ENCODE data around the gene FGR. TPM values are rescaled to one million over a fixed set of nuclear protein-coding genes. Genes with fewer than 3 reads are reported as not detected.

Gene FGR
- polyA plus RNA-seq, 1 experiment, result not detected

GRCh38 chr1:27567971-27568299 is 67.0 kb downstream of the FGR start:
- no peak overlapping the region; the same call in 1 of the 2 replicates for H3K4me3 ChIP-seq (ENCODE audit: low read depth, low read length)
- ChIA-PET CTCF (interaction anchor here (0.6 to 7.0 kb wide), 16 partner anchors 9 to 173 kb away, joined by 3 to 54 read pairs (median 5); partner anchors contain the start of genes AHDC1 and WASF2), POLR2A (no interaction called here)
- TF ChIP-seq, protein P1, sequence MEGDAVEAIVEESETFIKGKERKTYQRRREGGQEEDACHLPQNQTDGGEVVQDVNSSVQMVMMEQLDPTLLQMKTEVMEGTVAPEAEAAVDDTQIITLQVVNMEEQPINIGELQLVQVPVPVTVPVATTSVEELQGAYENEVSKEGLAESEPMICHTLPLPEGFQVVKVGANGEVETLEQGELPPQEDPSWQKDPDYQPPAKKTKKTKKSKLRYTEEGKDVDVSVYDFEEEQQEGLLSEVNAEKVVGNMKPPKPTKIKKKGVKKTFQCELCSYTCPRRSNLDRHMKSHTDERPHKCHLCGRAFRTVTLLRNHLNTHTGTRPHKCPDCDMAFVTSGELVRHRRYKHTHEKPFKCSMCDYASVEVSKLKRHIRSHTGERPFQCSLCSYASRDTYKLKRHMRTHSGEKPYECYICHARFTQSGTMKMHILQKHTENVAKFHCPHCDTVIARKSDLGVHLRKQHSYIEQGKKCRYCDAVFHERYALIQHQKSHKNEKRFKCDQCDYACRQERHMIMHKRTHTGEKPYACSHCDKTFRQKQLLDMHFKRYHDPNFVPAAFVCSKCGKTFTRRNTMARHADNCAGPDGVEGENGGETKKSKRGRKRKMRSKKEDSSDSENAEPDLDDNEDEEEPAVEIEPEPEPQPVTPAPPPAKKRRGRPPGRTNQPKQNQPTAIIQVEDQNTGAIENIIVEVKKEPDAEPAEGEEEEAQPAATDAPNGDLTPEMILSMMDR (IDR thresholded peaks at IDR 0.05; ENCODE audit: insufficient read depth, low read depth, low read length), result no peak
- H3K27me3 ChIP-seq (ENCODE audit: control insufficient read depth, insufficient read depth, low read length), result no peaks in the 10 kb centered on the region
- no peak for DNase-seq (ENCODE audit: low read depth)
- H3K36me3 ChIP-seq (ENCODE audit: control insufficient read depth, insufficient read depth, low read length), result no peaks in the 10 kb centered on the region; the same call in 1 of the 2 replicates

DNA sequence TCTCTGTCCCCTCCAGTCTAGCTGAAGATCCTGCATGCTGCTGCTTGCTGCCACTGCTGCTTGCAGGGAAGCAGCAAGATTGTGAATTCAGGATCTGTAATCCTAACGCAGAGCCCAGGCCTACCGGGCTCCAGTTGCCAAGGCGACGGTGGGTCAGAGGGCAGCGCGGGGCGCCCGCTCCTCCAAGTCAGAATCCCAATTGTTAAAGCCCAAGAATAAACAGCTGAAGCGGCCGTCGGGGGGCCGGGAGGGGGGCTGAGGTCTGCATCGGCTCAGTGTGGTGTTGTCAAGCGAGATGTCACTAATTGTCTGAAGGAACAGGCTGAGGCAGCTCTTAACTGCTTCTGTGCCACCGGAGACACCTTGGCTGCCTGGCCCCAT is 67.8 kb downstream of the FGR start:
- TF ChIP-seq, protein P1 (IDR thresholded peaks at IDR 0.05; ENCODE audit: insufficient read depth, low read depth, low read length), result no peak
- ChIA-PET CTCF (interaction anchor here (1.1 to 7.0 kb wide), 8 partner anchors 10 to 267 kb away, joined by 4 to 54 read pairs (median 9); partner anchors contain the start of gene AHDC1), POLR2A (no interaction called here)
- DNase-seq (ENCODE audit: low read depth), result no peak
- Histone ChIP-seq H3K36me3 (ENCODE audit: control insufficient read depth, insufficient read depth, low read length) (no peaks in the 10 kb centered on the region; the same call in 1 of the 2 replicates), H3K4me3 (ENCODE audit: low read depth, low read length) (no peak overlapping the region), H3K27me3 (ENCODE audit: control insufficient read depth, insufficient read depth, low read length) (no peaks in the 10 kb centered on the region)

- H3K36me3 ChIP-seq (ENCODE audit: control insufficient read depth, insufficient read depth, low read length), result no peaks in the 10 kb centered on the region; the same call in 1 of the 2 replicates
- TF ChIP-seq, protein P1 (IDR thresholded peaks at IDR 0.05; ENCODE audit: insufficient read depth, low read depth, low read length), result no peak
- DNase-seq (ENCODE audit: low read depth), result no peak
- POLR2A ChIA-PET, result no interaction called here
- no peaks in the 10 kb centered on the region for H3K27me3 ChIP-seq (ENCODE audit: control insufficient read depth, insufficient read depth, low read length)
- CTCF ChIA-PET, result interaction anchor here (0.6 to 7.0 kb wide), 8 partner anchors 10 to 523 kb away, joined by 3 to 54 read pairs (median 6); partner anchors contain the start of gene AHDC1
- no peak overlapping the region for H3K4me3 ChIP-seq (ENCODE audit: low read depth, low read length)
Observed at GRCh38 chr1:27566462-27567145, 68.4 kb downstream of the FGR start.

DNA sequence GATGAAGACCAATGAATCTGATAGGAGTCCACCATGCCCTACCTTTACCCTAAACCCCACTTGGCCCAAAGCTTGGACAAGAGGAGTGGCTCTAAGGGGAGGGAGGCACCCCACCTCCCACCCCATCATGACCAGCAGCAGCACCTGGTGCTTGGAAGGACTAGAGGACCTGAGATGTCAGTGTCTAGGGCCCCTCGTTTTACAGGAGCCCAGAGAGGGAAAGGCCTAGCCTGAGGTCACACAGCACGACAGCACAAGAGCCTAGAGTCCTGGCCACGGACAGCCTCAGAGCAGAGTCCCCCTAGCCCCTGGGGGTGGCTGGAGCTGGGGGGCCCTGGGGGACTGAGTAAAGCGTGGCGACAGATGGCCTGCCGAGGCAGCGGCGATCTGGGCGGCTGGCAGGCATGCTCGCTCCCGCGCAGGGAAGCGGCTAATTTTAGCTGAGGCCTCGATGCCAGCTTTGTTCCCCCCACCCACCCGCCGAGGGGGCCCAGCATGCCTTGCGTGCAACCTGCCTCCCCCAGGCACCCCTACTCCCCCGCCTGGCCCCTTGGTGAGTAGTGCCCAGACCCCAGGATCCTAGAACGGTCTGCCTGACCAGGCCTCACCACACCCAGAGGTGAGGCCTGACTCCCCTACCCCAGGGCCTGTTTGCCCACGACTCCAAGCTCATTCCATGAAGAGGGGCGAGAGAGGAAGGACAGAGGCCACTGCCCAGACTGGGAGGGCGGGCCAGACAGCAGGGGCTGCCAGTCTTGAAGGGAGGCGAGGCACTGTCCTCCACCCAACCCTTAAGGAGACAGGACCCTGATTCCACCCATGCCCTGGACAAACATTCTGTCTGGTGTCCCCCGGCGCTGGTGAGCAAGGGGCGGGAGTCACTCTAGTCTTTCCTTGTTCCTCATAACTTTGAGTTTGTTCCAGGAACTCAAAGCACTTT is 70.0 kb downstream of the FGR start:
- CTCF ChIA-PET, result interaction anchor here (0.9 to 7.0 kb wide), 10 partner anchors 8 to 269 kb away, joined by 3 to 54 read pairs (median 4); no protein-coding TSS in a partner anchor
- Histone ChIP-seq H3K36me3 (ENCODE audit: control insufficient read depth, insufficient read depth, low read length) (no peaks in the 10 kb centered on the region), H3K27me3 (ENCODE audit: control insufficient read depth, insufficient read depth, low read length) (no peaks in the 10 kb centered on the region), H3K4me3 (ENCODE audit: low read depth, low read length) (no peak overlapping the region)
- no peak for DNase-seq (ENCODE audit: low read depth)
- POLR2A ChIA-PET, result no interaction called here
- TF ChIP-seq, protein P1 (IDR thresholded peaks at IDR 0.05; ENCODE audit: insufficient read depth, low read depth, low read length), result no peak

Measured in BJ (cell line).